HEK293 (cell line): ENCODE measurements around the gene CLCN3.

Experiments used
- ZBTB20 ChIP-seq: fragments of 450-650 bp; formaldehyde crosslinking; IDR thresholded peaks from 2 replicates; pipeline ENCODE4 v1.5.1; 2016; ENCODE audit warnings: missing biosample characterization, missing genetic modification characterization
- ZNF426 ChIP-seq: fragments of 450-650 bp; formaldehyde crosslinking; IDR thresholded peaks from 2 replicates; pipeline ENCODE4 v1.5.1; 2017; ENCODE audit warnings: missing biosample characterization, missing genetic modification characterization, mild to moderate bottlenecking, inconsistent platforms, moderate library complexity
- ZNF513 ChIP-seq: fragments of 450-650 bp; IDR thresholded peaks from 2 replicates; pipeline ENCODE4 v1.5.1; 2018; ENCODE audit warnings: missing biosample characterization, missing genetic modification characterization
- TF ChIP-seq, protein P1 (sequence below): fragments of 450-650 bp; formaldehyde crosslinking; IDR thresholded peaks from 2 replicates; pipeline ENCODE4 v1.5.1; 2016; ENCODE audit warnings: missing biosample characterization, missing genetic modification characterization
- TF ChIP-seq, protein P2 (sequence below): fragments of 450-650 bp; formaldehyde crosslinking; IDR thresholded peaks from 2 replicates; pipeline ENCODE4 v1.5.1; 2016; ENCODE audit warnings: missing biosample characterization, missing genetic modification characterization

DNA sequence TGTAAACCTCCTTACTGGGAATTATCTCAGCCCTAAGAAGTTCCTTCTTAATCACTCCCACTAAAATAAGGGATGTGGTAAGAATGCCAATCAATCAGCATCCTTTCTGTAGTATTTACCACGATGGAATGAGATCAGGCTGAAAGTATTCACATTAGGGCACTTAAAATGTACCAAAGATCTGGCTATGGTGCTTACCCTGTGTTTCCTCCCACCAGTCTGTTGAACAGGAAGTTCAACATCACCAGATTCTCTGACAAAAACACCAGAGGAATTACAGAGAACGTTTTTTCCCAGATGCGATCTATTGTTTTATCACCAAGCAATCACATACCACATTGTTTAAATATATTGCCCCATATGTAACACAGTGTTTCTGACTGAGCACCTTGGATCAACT lies 2.1 kb upstream of the CLCN3 start:
- TF ChIP-seq, protein P1, sequence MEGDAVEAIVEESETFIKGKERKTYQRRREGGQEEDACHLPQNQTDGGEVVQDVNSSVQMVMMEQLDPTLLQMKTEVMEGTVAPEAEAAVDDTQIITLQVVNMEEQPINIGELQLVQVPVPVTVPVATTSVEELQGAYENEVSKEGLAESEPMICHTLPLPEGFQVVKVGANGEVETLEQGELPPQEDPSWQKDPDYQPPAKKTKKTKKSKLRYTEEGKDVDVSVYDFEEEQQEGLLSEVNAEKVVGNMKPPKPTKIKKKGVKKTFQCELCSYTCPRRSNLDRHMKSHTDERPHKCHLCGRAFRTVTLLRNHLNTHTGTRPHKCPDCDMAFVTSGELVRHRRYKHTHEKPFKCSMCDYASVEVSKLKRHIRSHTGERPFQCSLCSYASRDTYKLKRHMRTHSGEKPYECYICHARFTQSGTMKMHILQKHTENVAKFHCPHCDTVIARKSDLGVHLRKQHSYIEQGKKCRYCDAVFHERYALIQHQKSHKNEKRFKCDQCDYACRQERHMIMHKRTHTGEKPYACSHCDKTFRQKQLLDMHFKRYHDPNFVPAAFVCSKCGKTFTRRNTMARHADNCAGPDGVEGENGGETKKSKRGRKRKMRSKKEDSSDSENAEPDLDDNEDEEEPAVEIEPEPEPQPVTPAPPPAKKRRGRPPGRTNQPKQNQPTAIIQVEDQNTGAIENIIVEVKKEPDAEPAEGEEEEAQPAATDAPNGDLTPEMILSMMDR (tag by site-specific recombination), result no peak
- TF ChIP-seq ZBTB20 (tag by site-specific recombination) (no peak), ZNF426 (no peak), ZNF513 (tag by site-specific recombination) (no peak)
- TF ChIP-seq, protein P2, sequence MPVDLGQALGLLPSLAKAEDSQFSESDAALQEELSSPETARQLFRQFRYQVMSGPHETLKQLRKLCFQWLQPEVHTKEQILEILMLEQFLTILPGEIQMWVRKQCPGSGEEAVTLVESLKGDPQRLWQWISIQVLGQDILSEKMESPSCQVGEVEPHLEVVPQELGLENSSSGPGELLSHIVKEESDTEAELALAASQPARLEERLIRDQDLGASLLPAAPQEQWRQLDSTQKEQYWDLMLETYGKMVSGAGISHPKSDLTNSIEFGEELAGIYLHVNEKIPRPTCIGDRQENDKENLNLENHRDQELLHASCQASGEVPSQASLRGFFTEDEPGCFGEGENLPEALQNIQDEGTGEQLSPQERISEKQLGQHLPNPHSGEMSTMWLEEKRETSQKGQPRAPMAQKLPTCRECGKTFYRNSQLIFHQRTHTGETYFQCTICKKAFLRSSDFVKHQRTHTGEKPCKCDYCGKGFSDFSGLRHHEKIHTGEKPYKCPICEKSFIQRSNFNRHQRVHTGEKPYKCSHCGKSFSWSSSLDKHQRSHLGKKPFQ (tag by site-specific recombination), result no peak
